GM06990 (cell line): ENCODE measurements around the gene BCAS2.
A peak's percentile ranks its signal among the peaks of the same experiment; 100 is the strongest.

Experiments
- DNase-seq: peaks from one replicate; pipeline ENCODE4 v3.0.0-alpha.2; 2011; ENCODE audit not compliant: insufficient read length; ENCODE audit errors: extremely low read depth
- H3K27me3 ChIP-seq: replicated peaks from 2 replicates; pipeline ENCODE4 v1.6.0; 2011; ENCODE audit warnings: low read length; ENCODE audit not compliant: control insufficient read depth, insufficient read depth
- H3K36me3 ChIP-seq: 2 replicates; pipeline ENCODE4 v1.5.1; 2011; ENCODE audit warnings: low read length; ENCODE audit not compliant: control insufficient read depth, insufficient read depth
- H3K4me3 ChIP-seq: replicated peaks from 2 replicates; pipeline ENCODE4 v1.5.1; 2011; ENCODE audit warnings: low read depth, mild to moderate bottlenecking, control low read depth, low read length
- CTCF ChIP-seq: IDR thresholded peaks from 2 replicates; pipeline ENCODE4 v1.5.1; 2011; ENCODE audit warnings: low read length, control low read depth, mild to moderate bottlenecking, inconsistent platforms; ENCODE audit not compliant: insufficient read depth, poor library complexity, severe bottlenecking

The BCAS2 gene

DNA sequence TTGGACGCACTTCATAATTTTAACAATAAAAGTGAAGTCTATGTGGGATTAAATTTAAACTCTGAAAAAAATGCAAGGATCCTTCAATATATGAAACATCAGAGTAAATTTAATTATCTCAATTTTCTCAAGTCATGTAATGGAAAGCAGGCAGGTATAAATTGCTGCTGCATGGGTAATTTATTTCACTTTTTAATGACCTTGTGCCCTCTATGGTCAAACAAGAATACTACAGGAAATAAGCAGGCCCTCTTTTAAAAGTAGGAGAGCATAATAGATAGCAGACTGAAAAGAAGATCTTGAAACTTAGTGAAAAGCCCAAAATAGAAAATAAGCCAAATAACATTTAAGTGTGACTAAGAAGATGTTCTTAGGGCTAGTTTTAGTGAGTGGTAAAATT is 22.9 kb downstream of the BCAS2 start:
- H3K36me3 ChIP-seq = no peaks in the 10 kb centered on the region
- peak; percentile 40 for TF ChIP-seq CTCF
- H3K27me3 ChIP-seq = no peaks in the 10 kb centered on the region
- H3K4me3 ChIP-seq = no peak overlapping the region
- DNase-seq = no peak

- H3K4me3 ChIP-seq = no peak overlapping the region
- H3K27me3 ChIP-seq = no peaks in the 10 kb centered on the region
- TF ChIP-seq CTCF = no peak
- no peak for DNase-seq
- no peaks in the 10 kb centered on the region for H3K36me3 ChIP-seq
Measured at GRCh38 chr1:114554577-114554976, 26.8 kb downstream of the BCAS2 start.

- H3K36me3 ChIP-seq = no peaks in the 10 kb centered on the region
- no peaks in the 10 kb centered on the region for H3K27me3 ChIP-seq
- no peak for TF ChIP-seq CTCF
- no peak for DNase-seq
- no peak overlapping the region for H3K4me3 ChIP-seq
Measured at GRCh38 chr1:114552106-114552639, 29.2 kb downstream of the BCAS2 start.

DNA sequence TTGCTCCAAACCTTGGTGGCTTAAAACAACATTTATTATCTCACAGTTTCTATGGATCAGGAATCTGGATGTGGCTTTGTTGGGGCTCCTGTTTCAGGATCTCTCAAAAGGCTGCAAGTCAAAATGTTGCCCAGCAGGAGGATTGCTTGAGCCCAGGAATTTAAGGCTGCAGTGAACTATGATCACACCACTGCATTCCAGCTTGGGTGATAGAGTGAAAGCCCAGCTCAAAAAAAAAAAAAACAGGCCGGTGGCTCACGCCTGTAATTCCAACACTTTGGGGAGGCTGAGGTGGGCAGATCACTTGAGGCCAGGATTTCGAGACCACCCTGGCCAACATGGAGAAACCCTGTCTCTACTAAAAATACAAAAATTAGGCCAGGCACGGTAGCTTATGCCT is 30.0 kb downstream of the BCAS2 start:
- no peaks in the 10 kb centered on the region for H3K36me3 ChIP-seq
- no peaks in the 10 kb centered on the region for H3K27me3 ChIP-seq
- DNase-seq = no peak
- TF ChIP-seq CTCF = no peak
- H3K4me3 ChIP-seq = no peak overlapping the region

- H3K27me3 ChIP-seq = no peaks in the 10 kb centered on the region
- TF ChIP-seq CTCF = no peak
- H3K36me3 ChIP-seq = no peaks in the 10 kb centered on the region
- DNase-seq = no peak
- no peak overlapping the region for H3K4me3 ChIP-seq
Measured at GRCh38 chr1:114550336-114550735, 31.1 kb downstream of the BCAS2 start.

GRCh38 chr1:114549137-114549536 is 32.3 kb downstream of the BCAS2 start:
- no peak for DNase-seq
- TF ChIP-seq CTCF = no peak

More at GRCh38 chr1:114549137-114549536, 32.3 kb downstream of the BCAS2 start:
- no peaks in the 10 kb centered on the region for H3K27me3 ChIP-seq
- no peaks in the 10 kb centered on the region for H3K36me3 ChIP-seq
- no peak overlapping the region for H3K4me3 ChIP-seq
